Measurements from ENCODE around the gene CD1C.
"Not testable (repeated sequence)": the region's sequence is repeated elsewhere in the genome, so short reads cannot be mapped to it uniquely, and the experiment has no call there.

Gene CD1C

GRCh38 chr1:158289811-158290210, at the start of gene CD1C:
Gene CD1C, plus strand, starts transcription at chr1:158289923. Its CDS starts 142 bp downstream, at chr1:158290065.
- no peak within 1 kb of the TSS for H3K4me3 ChIP-seq (ENCODE audit: low read depth, low read length)
- TF ChIP-seq CTCF (IDR thresholded peaks at IDR 0.05; ENCODE audit: low read depth, low read length) = no peak

GRCh38 chr1:158246650-158247049, 43.1 kb upstream of the CD1C start:
- H3K4me3 ChIP-seq (ENCODE audit: low read depth, low read length) = no peak overlapping the region
- TF ChIP-seq CTCF (IDR thresholded peaks at IDR 0.05; ENCODE audit: low read depth, low read length) = no peak

GRCh38 chr1:158248118-158248517, 41.6 kb upstream of the CD1C start:
- H3K4me3 ChIP-seq (ENCODE audit: low read depth, low read length) = no peak overlapping the region
- TF ChIP-seq CTCF (IDR thresholded peaks at IDR 0.05; ENCODE audit: low read depth, low read length) = no peak

- no peak for TF ChIP-seq CTCF (IDR thresholded peaks at IDR 0.05; ENCODE audit: low read depth, low read length)
- no peak overlapping the region for H3K4me3 ChIP-seq (ENCODE audit: low read depth, low read length)
Measured at GRCh38 chr1:158248771-158249170, 41.0 kb upstream of the CD1C start.

GRCh38 chr1:158249646-158250045, 40.1 kb upstream of the CD1C start:
- no peak for TF ChIP-seq CTCF (IDR thresholded peaks at IDR 0.05; ENCODE audit: low read depth, low read length)
- H3K4me3 ChIP-seq (ENCODE audit: low read depth, low read length) = no peak overlapping the region

- H3K4me3 ChIP-seq (ENCODE audit: low read depth, low read length) = no peak overlapping the region
- no peak for TF ChIP-seq CTCF (IDR thresholded peaks at IDR 0.05; ENCODE audit: low read depth, low read length)
Measured at GRCh38 chr1:158251163-158251562, 38.6 kb upstream of the CD1C start.

GRCh38 chr1:158255656-158256055, 34.1 kb upstream of the CD1C start:
- no peak for TF ChIP-seq CTCF (IDR thresholded peaks at IDR 0.05; ENCODE audit: low read depth, low read length)

GRCh38 chr1:158256747-158257146, 33.0 kb upstream of the CD1C start:
- not testable (repeated sequence) for H3K4me3 ChIP-seq (ENCODE audit: low read depth, low read length)

More at GRCh38 chr1:158255656-158256055, 34.1 kb upstream of the CD1C start:
- no peak overlapping the region for H3K4me3 ChIP-seq (ENCODE audit: low read depth, low read length)

Measured in WI38 (cell line).